Suprapubic skin (tissue), 4 donors: Measurements from ENCODE around the gene G6PD. TPM values are rescaled to one million over a fixed set of nuclear protein-coding genes. Genes with fewer than 3 reads are reported as not detected.
A peak's percentile ranks its signal among the peaks of the same experiment; 100 is the strongest.

Experiments
- DNase-seq, 2 donors: peaks; one replicate each; pipeline ENCODE4 v3.0.0-alpha.2; 2019; ENCODE audit warnings: low spot score in 2 of 2
- H3K27ac ChIP-seq: fragments of 200-600 bp; sonication (generic); one replicate; pipeline ENCODE4 v1.5.1; 2019
- H3K27me3 ChIP-seq: fragments of 200-600 bp; sonication (generic); one replicate; pipeline ENCODE4 v1.5.1; 2019
- H3K36me3 ChIP-seq: fragments of 200-600 bp; sonication (generic); one replicate; pipeline ENCODE4 v1.5.1; 2019
- H3K4me1 ChIP-seq: fragments of 200-600 bp; sonication (generic); one replicate; pipeline ENCODE4 v1.5.1; 2019
- H3K4me3 ChIP-seq: fragments of 200-600 bp; sonication (generic); one replicate; pipeline ENCODE4 v1.5.1; 2019; ENCODE audit warnings: mild to moderate bottlenecking
- H3K9me3 ChIP-seq: fragments of 200-600 bp; sonication (generic); one replicate; pipeline ENCODE4 v1.5.1; 2019
- CTCF ChIP-seq, 2 donors: fragments of 200-600 bp in 1 of 2; fragments of 450-650 bp in 1 of 2; sonication (generic) in 1 of 2; IDR thresholded peaks; one replicate each; pipeline ENCODE4 v1.5.1; 2016 to 2019; ENCODE audit warnings: antibody characterized with exemption in 2 of 2, mild to moderate bottlenecking in 1 of 2, moderate library complexity in 1 of 2
- EP300 ChIP-seq: sonication (generic); formaldehyde crosslinking; IDR thresholded peaks from one replicate; pipeline ENCODE4 v1.6.1; 2017; ENCODE audit warnings: antibody characterized with exemption
- POLR2A ChIP-seq, 2 donors: fragments of 450-650 bp; IDR thresholded peaks; one replicate each; pipeline ENCODE4 v1.6.1; 2017; ENCODE audit warnings: antibody characterized with exemption in 2 of 2, mild to moderate bottlenecking in 2 of 2, moderate library complexity in 2 of 2
- POLR2AphosphoS5 ChIP-seq, 3 donors: sonication (generic); formaldehyde crosslinking; IDR thresholded peaks; one replicate each; pipeline ENCODE4 v1.6.1; 2017; ENCODE audit warnings: antibody characterized with exemption in 3 of 3
- WGBS: methylation state at CpG from one replicate; pipeline ENCODE4 v1.1.5; 2018; 5-methylcytosine and 5-hydroxymethylcytosine counted together
- total RNA-seq, 4 donors: library from RNA; depleted of rRNA; stranded (reverse); fragments of >200 nt; gene quantifications; one replicate each; pipeline ENCODE4 v1.1.0, GENCODE V29; 2016

G6PD gene
- total RNA-seq, 4 donors from 2014 or later: 22.6 to 60.4 (median 42.0) TPM

GRCh38 chrX:154486396-154487207 is 60.0 kb downstream of the G6PD start, which contains the start of gene UBL4A:
UBL4A (minus strand) TSS chrX:154486615; CDS start chrX:154486584, 31 bp downstream.
- 71% methylated on average over 6 of the region's 95 CpGs for WGBS
- TF ChIP-seq CTCF (IDR thresholded peaks at IDR 0.05): no peak
- no peak for TF ChIP-seq POLR2A (IDR thresholded peaks at IDR 0.05)
- TF ChIP-seq EP300: no peak
- no peak for TF ChIP-seq POLR2AphosphoS5 (IDR thresholded peaks at IDR 0.05)
- H3K27ac ChIP-seq: peak within 1 kb of the TSS; percentile 83
- peak within 1 kb of the TSS; percentile 69 for H3K4me3 ChIP-seq
- H3K27me3 ChIP-seq: no peaks in the 10 kb centered on the region
- DNase-seq: peak in 1 of 2 donors; percentile 77
- no peaks in the 10 kb centered on the region for H3K9me3 ChIP-seq
- H3K36me3 ChIP-seq: no peaks in the 10 kb centered on the region
- H3K4me1 ChIP-seq: peaks cover 32% of the 10 kb centered on the region

DNA sequence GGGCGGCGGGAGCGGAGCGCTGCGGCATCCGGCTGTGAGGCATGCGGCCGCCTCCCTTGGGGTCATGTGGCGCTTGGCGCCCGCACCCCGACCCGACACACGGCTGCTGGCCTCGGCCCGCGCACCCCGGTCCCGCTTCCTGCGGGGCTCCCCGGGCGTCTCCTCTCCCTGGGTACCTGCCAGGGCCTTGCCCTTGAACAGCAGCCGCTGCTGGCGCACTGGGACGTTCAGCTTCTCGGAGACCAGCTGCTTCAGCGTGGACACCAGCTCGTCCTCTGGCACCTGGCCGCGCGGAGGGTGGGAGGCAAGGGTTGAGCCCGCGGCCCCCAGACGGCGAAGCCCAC is 60.6 kb downstream of the G6PD start:
- Histone ChIP-seq H3K4me3 (peak overlapping the region; percentile 69), H3K36me3 (no peaks in the 10 kb centered on the region), H3K27me3 (no peaks in the 10 kb centered on the region), H3K27ac (peak overlapping the region; percentile 83), H3K9me3 (no peaks in the 10 kb centered on the region), H3K4me1 (peaks cover 32% of the 10 kb centered on the region)
- no peak for TF ChIP-seq POLR2A (IDR thresholded peaks at IDR 0.05)
- TF ChIP-seq CTCF (IDR thresholded peaks at IDR 0.05): no peak
- TF ChIP-seq EP300: no peak
- TF ChIP-seq POLR2AphosphoS5 (IDR thresholded peaks at IDR 0.05): no peak
- DNase-seq: peak in 1 of 2 donors; percentile 70
- WGBS: 39% methylated on average over 13 of the region's 35 CpGs

- DNase-seq: peak in 1 of 2 donors; percentile 68
- Histone ChIP-seq H3K9me3 (no peaks in the 10 kb centered on the region), H3K4me1 (peaks cover 32% of the 10 kb centered on the region), H3K27ac (peak overlapping the region; percentile 83), H3K27me3 (no peaks in the 10 kb centered on the region), H3K36me3 (no peaks in the 10 kb centered on the region), H3K4me3 (peak overlapping the region; percentile 69)
- WGBS: 83% methylated on average over 8 of the region's 35 CpGs
- TF ChIP-seq POLR2A (IDR thresholded peaks at IDR 0.05) (no peak), EP300 (no peak), CTCF (IDR thresholded peaks at IDR 0.05) (no peak), POLR2AphosphoS5 (IDR thresholded peaks at IDR 0.05) (no peak)
These were observed 61.2 kb downstream of the G6PD start for GRCh38 chrX:154485150-154486051.

DNA sequence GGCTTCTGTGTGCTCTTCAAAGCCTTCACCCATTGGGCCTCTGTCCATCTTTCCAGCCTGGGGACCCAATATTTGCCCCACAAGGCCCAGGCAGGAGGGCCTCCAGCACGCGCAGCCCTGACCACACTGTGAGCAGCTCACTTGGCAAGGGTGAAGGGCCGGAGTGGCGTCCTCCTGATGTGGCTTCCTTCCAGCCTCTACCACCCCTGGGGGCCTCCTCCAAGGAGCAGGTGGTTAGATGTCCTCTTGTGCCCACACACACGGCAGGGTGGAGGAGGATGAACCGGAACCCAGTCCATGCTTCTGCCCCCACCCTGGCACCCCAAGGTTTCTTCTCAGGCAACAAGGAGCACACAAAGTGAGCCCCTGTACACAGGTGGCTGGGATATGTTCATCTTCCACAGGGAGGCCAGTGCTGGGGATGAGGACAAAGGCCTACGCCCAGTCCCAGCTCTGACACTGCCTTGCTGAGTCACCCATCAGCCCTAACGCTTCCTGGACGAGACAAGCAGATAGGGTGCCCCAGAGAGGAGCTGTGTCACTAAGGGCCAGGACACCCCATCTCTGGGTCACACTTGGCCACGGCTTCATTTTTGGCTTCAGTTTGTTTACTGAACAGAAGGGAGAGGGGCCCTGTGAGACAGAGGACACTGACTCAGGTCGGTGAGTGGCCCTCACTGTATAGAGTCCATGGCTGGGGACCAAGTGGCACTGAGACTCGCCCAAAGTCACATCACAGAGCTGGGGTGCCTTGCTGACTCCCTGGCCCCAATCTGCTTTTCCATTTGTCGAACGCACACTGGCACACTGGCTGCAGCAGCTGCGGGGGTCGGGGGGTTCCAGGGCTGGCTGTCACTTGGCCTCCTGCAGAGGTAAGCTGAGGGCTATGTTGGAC is 62.1 kb downstream of the G6PD start:
- H3K27ac ChIP-seq: no peak overlapping the region
- TF ChIP-seq EP300: no peak
- TF ChIP-seq POLR2AphosphoS5 (IDR thresholded peaks at IDR 0.05): no peak
- TF ChIP-seq CTCF (IDR thresholded peaks at IDR 0.05): no peak
- TF ChIP-seq POLR2A (IDR thresholded peaks at IDR 0.05): no peak
- no peaks in the 10 kb centered on the region for H3K9me3 ChIP-seq
- peak in 1 of 2 donors; percentile 59 for DNase-seq
- WGBS: 65% methylated on average over 10 of the region's 16 CpGs
- no peaks in the 10 kb centered on the region for H3K36me3 ChIP-seq
- peaks cover 31% of the 10 kb centered on the region for H3K4me1 ChIP-seq
- no peaks in the 10 kb centered on the region for H3K27me3 ChIP-seq
- no peak overlapping the region for H3K4me3 ChIP-seq
